ENCODE results near the gene STK38L. TPM values are rescaled to one million over a fixed set of nuclear protein-coding genes. Genes with fewer than 3 reads are reported as not detected.

STK38L gene
- total RNA-seq, 5 donors from 2014 or later (not counting 1 experiment from before 2014, with no cell fraction given), result 13.5 to 19.6 (median 18.3) TPM

- ChIA-PET CTCF (interaction anchor here in 1 of 2 donors (0.6 to 1.2 kb wide), 2 partner anchors 31 to 45 kb away, joined by 4 read pairs; no protein-coding TSS in a partner anchor), POLR2A (interaction anchor here (0.7 kb wide), 3 partner anchors 20 to 257 kb away, joined by 3 to 5 read pairs (median 4); no protein-coding TSS in a partner anchor)
Observed at GRCh38 chr12:27277846-27278260, 33.8 kb downstream of the STK38L start.

GRCh38 chr12:27279826-27280225 is 35.7 kb downstream of the STK38L start:
- no peak for ATAC-seq (replicated peaks in 1 of 4)

More at GRCh38 chr12:27277846-27278260, 33.8 kb downstream of the STK38L start:
- H3K9me3 Mint-ChIP-seq, result no peaks in the 10 kb centered on the region
- no peaks in the 10 kb centered on the region for H3K27me3 ChIP-seq (replicated peaks in 1 of 2; ENCODE audit: control insufficient read depth in 2 of 2, extremely low read depth in 1 of 2, insufficient read depth in 2 of 2, low read length in 1 of 2)
- H3K36me3 ChIP-seq (ENCODE audit: control insufficient read depth in 2 of 2, extremely low read depth in 1 of 2, insufficient read depth in 1 of 2, low read length in 1 of 2), result no peaks in the 10 kb centered on the region
- no peaks in the 10 kb centered on the region for H3K9me3 ChIP-seq
- no peak overlapping the region for H3K27ac ChIP-seq (ENCODE audit: low read length)
- H3K27me3 Mint-ChIP-seq, result no peaks in the 10 kb centered on the region
- DNase-seq, result peak in 1 of 35 experiments; percentile 4
- peaks cover 0 to 8% of the 10 kb centered on the region in 2 experiments for H3K4me1 ChIP-seq (ENCODE audit: control insufficient read depth in 1 of 2, extremely low read depth in 1 of 2, insufficient read depth in 2 of 2, low read length in 2 of 2)
- H3K4me3 Mint-ChIP-seq, result no peak overlapping the region
- peaks cover 8% of the 10 kb centered on the region for H3K36me3 Mint-ChIP-seq
- ATAC-seq (replicated peaks in 1 of 4), result no peak
- H3K4me3 ChIP-seq (ENCODE audit: control insufficient read depth in 1 of 2, extremely low read depth in 1 of 2, low read length in 1 of 2), result no peak overlapping the region
- no CpG with 5 or more reads among the region's 1 CpG for WGBS (ENCODE audit: insufficient coverage)
- peaks cover 27 to 38% (median 30%) of the 10 kb centered on the region in 3 donors for H3K4me1 Mint-ChIP-seq
- H3K27ac Mint-ChIP-seq, result no peak overlapping the region

GRCh38 chr12:27280412-27280811 is 36.3 kb downstream of the STK38L start:
- H3K4me1 Mint-ChIP-seq, result peaks cover 24 to 27% (median 27%) of the 10 kb centered on the region in 3 donors
- ATAC-seq (replicated peaks in 1 of 4), result no peak
- no peak for DNase-seq
- CTCF ChIA-PET, result interaction anchor here in 1 of 2 donors (0.6 kb wide), 1 partner anchor 112 kb away, joined by 3 read pairs; no protein-coding TSS in a partner anchor
- H3K36me3 Mint-ChIP-seq, result peaks cover 5% of the 10 kb centered on the region
- Histone ChIP-seq H3K4me1 (ENCODE audit: control insufficient read depth in 1 of 2, extremely low read depth in 1 of 2, insufficient read depth in 2 of 2, low read length in 2 of 2) (peaks cover 0 to 8% of the 10 kb centered on the region in 2 experiments), H3K27me3 (replicated peaks in 1 of 2; ENCODE audit: control insufficient read depth in 2 of 2, extremely low read depth in 1 of 2, insufficient read depth in 2 of 2, low read length in 1 of 2) (no peaks in the 10 kb centered on the region), H3K4me3 (ENCODE audit: control insufficient read depth in 1 of 2, extremely low read depth in 1 of 2, low read length in 1 of 2) (no peak overlapping the region), H3K27ac (ENCODE audit: low read length) (no peak overlapping the region), H3K36me3 (ENCODE audit: control insufficient read depth in 2 of 2, extremely low read depth in 1 of 2, insufficient read depth in 1 of 2, low read length in 1 of 2) (no peaks in the 10 kb centered on the region), H3K9me3 (no peaks in the 10 kb centered on the region)
- no peaks in the 10 kb centered on the region for H3K9me3 Mint-ChIP-seq
- no peaks in the 10 kb centered on the region for H3K27me3 Mint-ChIP-seq
- POLR2A ChIA-PET, result interaction anchor here in 1 of 2 donors (0.6 kb wide), 2 partner anchors 977 to 1757 kb away, joined by 4 to 6 read pairs; no protein-coding TSS in a partner anchor
- 94% methylated on average over 3 of the region's 5 CpGs for WGBS (ENCODE audit: insufficient coverage)
- H3K27ac Mint-ChIP-seq, result no peak overlapping the region
- H3K4me3 Mint-ChIP-seq, result no peak overlapping the region

More at GRCh38 chr12:27279826-27280225, 35.7 kb downstream of the STK38L start:
- H3K4me1 Mint-ChIP-seq, result peaks cover 27 to 30% (median 27%) of the 10 kb centered on the region in 3 donors
- H3K9me3 Mint-ChIP-seq, result no peaks in the 10 kb centered on the region
- H3K27me3 Mint-ChIP-seq, result no peaks in the 10 kb centered on the region
- Histone ChIP-seq H3K27ac (ENCODE audit: low read length) (no peak overlapping the region), H3K27me3 (replicated peaks in 1 of 2; ENCODE audit: control insufficient read depth in 2 of 2, extremely low read depth in 1 of 2, insufficient read depth in 2 of 2, low read length in 1 of 2) (no peaks in the 10 kb centered on the region), H3K9me3 (no peaks in the 10 kb centered on the region), H3K4me3 (ENCODE audit: control insufficient read depth in 1 of 2, extremely low read depth in 1 of 2, low read length in 1 of 2) (no peak overlapping the region), H3K36me3 (ENCODE audit: control insufficient read depth in 2 of 2, extremely low read depth in 1 of 2, insufficient read depth in 1 of 2, low read length in 1 of 2) (no peaks in the 10 kb centered on the region), H3K4me1 (ENCODE audit: control insufficient read depth in 1 of 2, extremely low read depth in 1 of 2, insufficient read depth in 2 of 2, low read length in 2 of 2) (peaks cover 0 to 8% of the 10 kb centered on the region in 2 experiments)
- no peak for DNase-seq
- POLR2A ChIA-PET, result interaction anchor here (0.7 to 1.0 kb wide), 2 partner anchors 35 to 210 kb away, joined by 3 to 6 read pairs; no protein-coding TSS in a partner anchor
- no CpG with 5 or more reads among the region's 2 CpGs for WGBS (ENCODE audit: insufficient coverage)
- H3K36me3 Mint-ChIP-seq, result peaks cover 5% of the 10 kb centered on the region
- no peak overlapping the region for H3K27ac Mint-ChIP-seq
- CTCF ChIA-PET, result interaction anchor here (0.6 to 1.1 kb wide), 6 partner anchors 54 to 618 kb away, joined by 3 to 8 read pairs (median 4); no protein-coding TSS in a partner anchor
- H3K4me3 Mint-ChIP-seq, result no peak overlapping the region

- H3K27me3 ChIP-seq (replicated peaks in 1 of 2; ENCODE audit: control insufficient read depth in 2 of 2, extremely low read depth in 1 of 2, insufficient read depth in 2 of 2, low read length in 1 of 2), result no peaks in the 10 kb centered on the region
- no peaks in the 10 kb centered on the region for H3K27me3 Mint-ChIP-seq
- peaks cover 0 to 6% of the 10 kb centered on the region in 2 experiments for H3K4me1 ChIP-seq (ENCODE audit: control insufficient read depth in 1 of 2, extremely low read depth in 1 of 2, insufficient read depth in 2 of 2, low read length in 2 of 2)
- WGBS (ENCODE audit: insufficient coverage), result no CpG with 5 or more reads among the region's 2 CpGs
- peaks cover 14 to 16% (median 16%) of the 10 kb centered on the region in 3 donors for H3K4me1 Mint-ChIP-seq
- no peak for ATAC-seq (replicated peaks in 1 of 4)
- no peak overlapping the region for H3K27ac ChIP-seq (ENCODE audit: low read length)
- no peaks in the 10 kb centered on the region for H3K9me3 ChIP-seq
- DNase-seq, result no peak
- no peak overlapping the region for H3K4me3 ChIP-seq (ENCODE audit: control insufficient read depth in 1 of 2, extremely low read depth in 1 of 2, low read length in 1 of 2)
- H3K27ac Mint-ChIP-seq, result no peak overlapping the region
- POLR2A ChIA-PET, result no interaction called here
- H3K36me3 Mint-ChIP-seq, result no peaks in the 10 kb centered on the region
- no peaks in the 10 kb centered on the region for H3K36me3 ChIP-seq (ENCODE audit: control insufficient read depth in 2 of 2, extremely low read depth in 1 of 2, insufficient read depth in 1 of 2, low read length in 1 of 2)
- CTCF ChIA-PET, result no interaction called here
- no peaks in the 10 kb centered on the region for H3K9me3 Mint-ChIP-seq
- H3K4me3 Mint-ChIP-seq, result no peak overlapping the region
Observed at GRCh38 chr12:27282754-27283153, 38.7 kb downstream of the STK38L start.

- H3K4me1 Mint-ChIP-seq, result peaks cover 6 to 21% (median 15%) of the 10 kb centered on the region in 3 donors
- H3K9me3 ChIP-seq, result no peaks in the 10 kb centered on the region
- no peak overlapping the region for H3K4me3 Mint-ChIP-seq
- no peak overlapping the region for H3K27ac ChIP-seq (ENCODE audit: low read length)
- H3K36me3 ChIP-seq (ENCODE audit: control insufficient read depth in 2 of 2, extremely low read depth in 1 of 2, insufficient read depth in 1 of 2, low read length in 1 of 2), result no peaks in the 10 kb centered on the region
- no peaks in the 10 kb centered on the region for H3K27me3 ChIP-seq (replicated peaks in 1 of 2; ENCODE audit: control insufficient read depth in 2 of 2, extremely low read depth in 1 of 2, insufficient read depth in 2 of 2, low read length in 1 of 2)
- DNase-seq (no peak), ATAC-seq (replicated peaks in 1 of 4) (no peak)
- ChIA-PET POLR2A (no interaction called here), CTCF (no interaction called here)
- no peaks in the 10 kb centered on the region for H3K27me3 Mint-ChIP-seq
- H3K27ac Mint-ChIP-seq, result no peak overlapping the region
- no peak overlapping the region for H3K4me3 ChIP-seq (ENCODE audit: control insufficient read depth in 1 of 2, extremely low read depth in 1 of 2, low read length in 1 of 2)
- H3K9me3 Mint-ChIP-seq, result no peaks in the 10 kb centered on the region
- peaks cover 0 to 6% of the 10 kb centered on the region in 2 experiments for H3K4me1 ChIP-seq (ENCODE audit: control insufficient read depth in 1 of 2, extremely low read depth in 1 of 2, insufficient read depth in 2 of 2, low read length in 2 of 2)
- WGBS (ENCODE audit: insufficient coverage), result 90% methylated on average over 2 of the region's 3 CpGs
- H3K36me3 Mint-ChIP-seq, result no peaks in the 10 kb centered on the region
Observed at GRCh38 chr12:27284021-27284420, 39.9 kb downstream of the STK38L start.

- Mint-ChIP-seq H3K27me3 (no peaks in the 10 kb centered on the region), H3K9me3 (no peaks in the 10 kb centered on the region)
- H3K27ac ChIP-seq (ENCODE audit: low read length), result no peak overlapping the region
Observed at GRCh38 chr12:27284751-27285150, 40.7 kb downstream of the STK38L start.

More at GRCh38 chr12:27284751-27285150, 40.7 kb downstream of the STK38L start:
- ChIA-PET POLR2A (no interaction called here), CTCF (interaction anchor here in 1 of 2 donors (0.5 kb wide), 1 partner anchor 9 kb away, joined by 4 read pairs; no protein-coding TSS in a partner anchor)
- H3K36me3 Mint-ChIP-seq, result no peaks in the 10 kb centered on the region
- Histone ChIP-seq H3K4me1 (ENCODE audit: control insufficient read depth in 1 of 2, extremely low read depth in 1 of 2, insufficient read depth in 2 of 2, low read length in 2 of 2) (peaks cover 0 to 4% of the 10 kb centered on the region in 2 experiments), H3K4me3 (ENCODE audit: control insufficient read depth in 1 of 2, extremely low read depth in 1 of 2, low read length in 1 of 2) (no peak overlapping the region), H3K27me3 (replicated peaks in 1 of 2; ENCODE audit: control insufficient read depth in 2 of 2, extremely low read depth in 1 of 2, insufficient read depth in 2 of 2, low read length in 1 of 2) (no peaks in the 10 kb centered on the region), H3K36me3 (ENCODE audit: control insufficient read depth in 2 of 2, extremely low read depth in 1 of 2, insufficient read depth in 1 of 2, low read length in 1 of 2) (no peaks in the 10 kb centered on the region), H3K9me3 (no peaks in the 10 kb centered on the region)
- ATAC-seq (replicated peaks in 1 of 4), result no peak
- H3K4me1 Mint-ChIP-seq, result peaks cover 4 to 17% (median 10%) of the 10 kb centered on the region in 3 donors
- H3K27ac Mint-ChIP-seq, result no peak overlapping the region
- no CpG with 5 or more reads among the region's 2 CpGs for WGBS (ENCODE audit: insufficient coverage)
- DNase-seq, result no peak
- H3K4me3 Mint-ChIP-seq, result no peak overlapping the region

Measured in T-cell (primary cell).